Neural progenitor cell (in vitro differentiated cells): Measurements from ENCODE around the gene IKZF3.

ENCODE experiments used
- EZH2 ChIP-seq: fragments of 200-600 bp; sonication (generic); IDR thresholded peaks from 2 replicates; pipeline ENCODE4 v1.6.1; 2017; ENCODE audit warnings: antibody characterized with exemption, mild to moderate bottlenecking, moderate library complexity
- TF ChIP-seq, protein P1 (sequence below): fragments of 200-600 bp; sonication (generic); IDR thresholded peaks from 2 replicates; pipeline ENCODE4 v1.5.1; 2017; ENCODE audit warnings: antibody characterized with exemption, mild to moderate bottlenecking

DNA sequence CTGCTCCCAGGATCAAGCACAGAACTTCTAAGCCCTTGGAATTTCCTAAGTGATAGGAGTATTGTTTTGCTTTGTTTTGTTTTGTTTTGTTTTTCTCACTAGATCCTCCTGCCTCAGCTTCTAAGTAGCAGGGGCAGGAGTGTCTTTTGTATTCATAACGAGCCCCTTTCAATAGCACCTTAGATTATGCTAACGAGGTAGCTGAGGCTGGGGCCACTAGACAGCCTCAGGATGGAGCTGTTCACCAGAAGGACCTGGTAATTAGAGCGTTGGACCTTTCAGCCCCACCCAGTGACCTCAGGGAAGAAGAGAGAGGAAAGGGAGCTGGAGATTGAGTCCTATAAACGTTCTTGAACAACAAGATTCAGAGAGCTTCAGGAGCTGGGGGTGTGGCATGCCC is 43.6 kb downstream of the IKZF3 start:
- TF ChIP-seq, protein P1, sequence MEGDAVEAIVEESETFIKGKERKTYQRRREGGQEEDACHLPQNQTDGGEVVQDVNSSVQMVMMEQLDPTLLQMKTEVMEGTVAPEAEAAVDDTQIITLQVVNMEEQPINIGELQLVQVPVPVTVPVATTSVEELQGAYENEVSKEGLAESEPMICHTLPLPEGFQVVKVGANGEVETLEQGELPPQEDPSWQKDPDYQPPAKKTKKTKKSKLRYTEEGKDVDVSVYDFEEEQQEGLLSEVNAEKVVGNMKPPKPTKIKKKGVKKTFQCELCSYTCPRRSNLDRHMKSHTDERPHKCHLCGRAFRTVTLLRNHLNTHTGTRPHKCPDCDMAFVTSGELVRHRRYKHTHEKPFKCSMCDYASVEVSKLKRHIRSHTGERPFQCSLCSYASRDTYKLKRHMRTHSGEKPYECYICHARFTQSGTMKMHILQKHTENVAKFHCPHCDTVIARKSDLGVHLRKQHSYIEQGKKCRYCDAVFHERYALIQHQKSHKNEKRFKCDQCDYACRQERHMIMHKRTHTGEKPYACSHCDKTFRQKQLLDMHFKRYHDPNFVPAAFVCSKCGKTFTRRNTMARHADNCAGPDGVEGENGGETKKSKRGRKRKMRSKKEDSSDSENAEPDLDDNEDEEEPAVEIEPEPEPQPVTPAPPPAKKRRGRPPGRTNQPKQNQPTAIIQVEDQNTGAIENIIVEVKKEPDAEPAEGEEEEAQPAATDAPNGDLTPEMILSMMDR = no peak
- TF ChIP-seq EZH2 = no peak
